K562 treated with DMSO at 1 percent for 48 hours (cell line): ENCODE measurements around the gene HOMER2. TPM values are rescaled to one million over a fixed set of nuclear protein-coding genes. Genes with fewer than 3 reads are reported as not detected.

Experiments used
- total RNA-seq: library from RNA; unstranded; fragments of 300-600 nt; gene quantifications from 2 replicates; pipeline ENCODE4 v1.2.3, GENCODE V29; 2022; ENCODE audit warnings: low replicate concordance; ENCODE audit errors: extremely low read depth

HOMER2 gene
- total RNA-seq, result not detected in 2 replicates

GRCh38 chr15:82952158-82953081 lies at the start of gene HOMER2:
Gene HOMER2, minus strand, starts transcription at chr15:82952720. Its CDS starts 185 bp downstream, at chr15:82952535.

GRCh38 chr15:82985688-82986441 lies 33.3 kb upstream of the HOMER2 start, which contains the start of gene RAMAC:
Gene RAMAC, plus strand, starts transcription at chr15:82986210. Its CDS starts 2,809 bp downstream, at chr15:82989019.

GRCh38 chr15:82809308-82810060 lies 143.0 kb downstream of the HOMER2 start, which contains the start of gene WHAMM:
Gene WHAMM, plus strand, starts transcription at chr15:82809628. Its CDS starts 99 bp downstream, at chr15:82809727.

GRCh38 chr15:82805994-82806406 lies 146.5 kb downstream of the HOMER2 start, which contains the start of gene FSD2:
Gene FSD2, minus strand, starts transcription at chr15:82806069. Its CDS starts 18,679 bp downstream, at chr15:82787390.

Other genes starting within 250 kb of the HOMER2 start
- gene AP3B2, start 242.8 kb downstream of the HOMER2 start, total RNA-seq, result not detected in 2 replicates
- not detected in 2 replicates for gene FSD2, start 146.7 kb downstream of the HOMER2 start, total RNA-seq
- gene WHAMM, start 143.1 kb downstream of the HOMER2 start, total RNA-seq, result not detected in 2 replicates
- not detected in 2 replicates for gene RAMAC, start 33.5 kb upstream of the HOMER2 start, total RNA-seq
- gene C15orf40, start 58.9 kb upstream of the HOMER2 start, total RNA-seq, result not detected in 2 replicates
- gene BTBD1, start 114.5 kb upstream of the HOMER2 start, total RNA-seq, result not detected in 2 replicates
- not detected in 2 replicates for gene TM6SF1, start 154.9 kb upstream of the HOMER2 start, total RNA-seq